Activated CD4-positive, alpha-beta T cell treated with anti-CD3 and anti-CD28 coated beads, Interleukin-10, Interleukin-2, amounts not matched to agents 100 ng/mL and 50 ng/mL, durations not matched to agents 16 hours and 8 hours (primary cell): ENCODE results near the gene KARS1.

ENCODE experiments used
- DNase-seq: peaks from one replicate; pipeline ENCODE4 v3.0.0-alpha.2; 2020

The KARS1 gene

DNA sequence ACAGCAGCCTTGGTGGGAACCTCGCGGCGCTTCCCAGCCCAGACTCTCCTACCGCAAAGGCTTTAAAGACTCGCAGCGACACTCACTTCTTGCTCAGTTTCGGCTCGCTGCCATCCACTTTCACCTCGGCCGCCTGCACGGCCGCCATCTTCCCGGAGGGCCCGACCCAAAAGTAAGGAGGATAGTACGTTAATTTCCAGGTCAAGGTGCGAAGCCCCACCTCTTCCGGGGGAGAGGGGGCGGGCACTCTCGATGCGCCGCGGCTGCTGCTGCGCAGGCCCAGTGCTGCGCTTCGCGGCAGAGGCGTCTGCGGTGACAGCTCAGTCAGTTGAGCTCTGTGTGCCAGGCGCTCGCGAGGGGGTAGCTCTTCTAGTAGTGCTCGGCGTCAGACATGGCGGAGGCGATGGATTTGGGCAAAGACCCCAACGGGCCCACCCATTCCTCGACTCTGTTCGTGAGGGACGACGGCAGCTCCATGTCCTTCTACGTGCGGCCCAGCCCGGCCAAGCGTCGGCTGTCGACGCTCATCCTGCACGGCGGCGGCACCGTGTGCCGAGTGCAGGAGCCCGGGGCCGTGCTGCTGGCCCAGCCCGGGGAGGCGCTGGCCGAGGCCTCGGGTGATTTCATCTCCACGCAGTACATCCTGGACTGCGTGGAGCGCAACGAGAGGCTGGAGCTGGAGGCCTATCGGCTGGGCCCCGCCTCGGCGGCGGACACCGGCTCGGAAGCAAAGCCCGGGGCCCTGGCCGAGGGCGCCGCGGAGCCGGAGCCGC is at the start of gene KARS1, which contains the start of gene TERF2IP:
TSS of gene KARS1 (minus strand) at position 174 of the 773 bp plus-strand sequence. CDS start at position 148, 26 bp downstream.
TSS of gene TERF2IP (plus strand) at position 282 of the 773 bp plus-strand sequence. CDS start at position 392, 110 bp downstream.
- peak; percentile 97 for DNase-seq

DNA sequence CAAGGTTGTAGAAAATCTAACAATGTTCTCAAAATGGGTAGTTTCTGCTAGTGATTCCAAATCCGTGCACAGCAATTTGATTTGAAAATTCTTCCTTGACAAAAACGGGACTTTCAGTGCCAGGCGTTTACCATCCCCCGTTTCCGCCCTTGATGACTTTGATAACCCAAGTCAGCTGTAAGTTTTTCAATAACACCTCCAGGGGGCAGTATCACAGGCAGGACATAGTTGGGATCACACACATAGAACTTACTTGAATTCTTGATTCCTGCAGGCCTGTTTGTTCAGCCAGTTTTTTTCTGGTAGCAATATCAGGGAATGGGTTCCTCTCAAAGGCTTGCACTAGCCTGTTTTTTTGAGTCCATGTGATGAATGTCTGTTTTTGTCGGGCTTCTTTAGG is 48.2 kb upstream of the KARS1 start:
- DNase-seq = peak; percentile 8

DNA sequence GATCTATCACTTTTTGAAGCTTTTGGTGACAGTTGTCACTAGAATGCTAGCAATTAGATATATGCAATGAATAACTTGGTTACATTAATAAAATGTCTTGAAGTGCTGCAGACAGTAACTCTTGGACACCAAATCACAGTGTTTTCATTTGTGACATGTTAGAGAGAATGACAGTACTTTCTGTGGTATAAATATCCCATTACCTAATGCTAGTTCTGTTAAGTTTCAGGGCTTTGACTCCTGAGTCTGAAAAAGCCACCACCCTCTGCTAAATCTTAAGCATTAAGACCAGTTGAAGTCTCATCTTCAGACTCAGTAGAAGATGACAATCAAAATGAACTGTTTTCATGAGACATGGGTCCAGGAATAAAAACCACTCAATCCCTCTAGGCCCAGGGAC is 39.9 kb upstream of the KARS1 start:
- DNase-seq = no peak

DNA sequence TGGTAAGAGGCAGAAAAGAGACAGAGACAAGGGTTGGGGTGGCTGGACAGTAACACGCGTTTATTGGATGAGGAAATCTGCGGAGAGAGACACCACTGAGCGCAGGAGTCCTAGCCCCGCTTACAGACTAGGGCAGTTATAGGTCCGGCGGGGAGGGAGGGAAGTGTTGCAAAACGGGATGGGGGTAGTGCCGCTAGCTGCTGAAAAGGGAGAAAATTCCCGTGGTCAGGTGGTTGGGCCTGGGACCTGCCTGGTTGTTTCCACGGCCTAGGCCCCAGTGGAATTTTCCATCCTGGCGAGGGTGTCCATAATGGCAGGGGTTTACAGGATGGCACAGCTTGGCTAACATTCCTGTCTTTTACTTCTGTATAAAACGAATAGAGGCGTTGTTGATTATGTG is 34.8 kb upstream of the KARS1 start:
- no peak for DNase-seq

DNA sequence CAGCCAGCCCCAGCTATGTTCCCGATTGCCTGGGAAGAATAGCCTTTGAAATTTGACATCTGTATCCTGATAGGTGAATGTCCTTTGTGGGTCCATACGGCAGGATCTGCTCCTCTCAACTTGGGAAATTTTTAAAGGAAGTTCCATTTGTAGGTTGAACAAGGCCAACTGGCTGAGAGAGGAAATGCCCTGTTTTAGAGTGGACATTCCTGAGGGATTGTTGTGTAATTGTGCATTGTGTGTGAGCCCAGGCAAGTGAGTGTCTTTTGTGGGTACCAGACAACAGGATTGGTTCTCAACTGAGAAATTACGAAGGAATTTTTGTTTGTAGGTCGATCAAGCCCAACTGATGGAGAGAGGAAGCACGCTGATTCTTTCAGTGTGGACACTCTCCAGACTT is 31.9 kb upstream of the KARS1 start:
- no peak for DNase-seq

DNA sequence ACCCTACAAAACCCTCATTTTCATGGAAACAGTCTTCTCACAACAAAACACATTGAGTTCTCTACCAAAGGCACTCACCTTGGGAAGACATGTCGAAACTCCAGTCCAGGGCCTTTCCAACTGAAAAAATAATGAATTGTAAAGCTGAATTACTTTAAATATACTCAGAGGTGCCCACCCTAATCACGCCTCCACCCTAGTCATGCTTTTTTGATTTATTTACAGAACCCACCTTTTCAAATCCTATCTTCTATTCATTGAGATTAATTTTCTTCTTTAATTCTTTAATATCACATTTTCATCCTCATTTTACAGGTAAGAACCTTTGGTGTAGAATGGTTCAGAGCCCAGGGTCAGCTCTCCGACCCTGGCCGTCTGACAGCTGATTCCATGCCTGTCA is 29.4 kb upstream of the KARS1 start, which contains the start of gene CPHXL2:
TSS of gene CPHXL2 (minus strand) at position 101 of the 400 bp plus-strand sequence. CDS start at position 91, 10 bp downstream.
- DNase-seq = no peak

DNA sequence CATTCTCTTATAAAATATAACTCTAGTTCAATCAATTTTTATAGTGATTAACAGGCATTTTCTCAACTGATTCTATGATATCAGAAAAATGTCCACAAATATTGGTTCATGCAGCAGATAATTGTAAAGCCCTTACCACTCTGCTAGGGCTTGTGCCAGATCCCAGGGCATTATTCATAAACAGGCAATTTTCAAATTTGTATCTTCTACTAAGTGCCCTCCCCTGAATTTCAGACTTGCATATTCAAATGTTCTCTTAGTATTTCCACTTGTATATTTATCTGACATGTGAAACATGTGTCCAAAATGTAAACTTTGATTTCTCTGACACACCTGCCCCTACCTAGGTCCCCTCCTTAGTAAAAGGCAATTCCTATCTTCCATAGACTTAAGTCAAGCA is 20.0 kb upstream of the KARS1 start:
- no peak for DNase-seq

DNA sequence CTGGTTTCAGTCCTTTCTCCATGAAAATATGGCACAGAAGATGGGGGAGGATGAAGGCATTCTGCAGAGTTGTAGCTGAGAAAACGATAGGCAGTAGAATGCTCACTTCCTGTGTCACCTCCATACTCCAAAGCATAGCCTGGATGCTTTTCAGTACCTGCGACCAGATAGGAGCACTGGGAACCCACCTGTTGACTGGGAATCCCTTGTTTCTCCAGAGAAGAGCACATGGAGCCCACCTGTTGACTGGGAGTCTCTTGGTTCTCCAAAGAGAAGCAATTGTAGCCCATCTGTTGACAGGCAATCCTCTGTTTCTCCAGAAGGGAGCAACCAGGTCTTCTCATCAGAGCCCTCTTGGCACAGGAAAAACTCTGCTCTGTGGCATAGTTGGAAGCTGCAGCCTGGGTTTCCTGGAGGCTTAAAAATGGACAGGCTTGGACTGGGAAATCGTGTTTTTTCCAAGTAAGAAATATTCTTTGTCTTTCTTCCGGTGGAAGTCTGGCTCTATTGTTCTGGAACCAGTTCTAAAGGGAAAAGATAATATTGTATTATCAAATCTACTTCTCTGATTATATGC is 13.3 kb upstream of the KARS1 start:
- no peak for DNase-seq

DNA sequence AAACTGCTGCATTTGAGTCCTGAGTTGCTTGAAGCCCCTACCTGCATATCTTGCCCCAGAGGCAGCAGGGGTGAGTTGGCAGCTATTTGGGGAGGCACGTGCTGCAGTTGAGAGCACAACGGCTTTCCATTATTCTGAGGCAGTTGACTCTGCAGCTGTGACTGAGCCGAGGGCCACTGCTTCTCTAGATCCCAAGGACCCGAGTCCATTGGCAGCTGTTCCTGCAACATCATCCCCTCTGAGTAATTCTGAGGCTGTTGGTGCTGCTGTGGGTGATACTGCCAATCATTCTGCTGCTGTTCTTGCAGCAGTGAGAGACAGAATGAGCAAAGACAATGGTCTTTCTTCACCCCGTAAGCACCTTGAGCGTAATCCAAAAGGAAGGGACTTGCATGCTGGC is 12.9 kb upstream of the KARS1 start:
- DNase-seq = no peak

DNA sequence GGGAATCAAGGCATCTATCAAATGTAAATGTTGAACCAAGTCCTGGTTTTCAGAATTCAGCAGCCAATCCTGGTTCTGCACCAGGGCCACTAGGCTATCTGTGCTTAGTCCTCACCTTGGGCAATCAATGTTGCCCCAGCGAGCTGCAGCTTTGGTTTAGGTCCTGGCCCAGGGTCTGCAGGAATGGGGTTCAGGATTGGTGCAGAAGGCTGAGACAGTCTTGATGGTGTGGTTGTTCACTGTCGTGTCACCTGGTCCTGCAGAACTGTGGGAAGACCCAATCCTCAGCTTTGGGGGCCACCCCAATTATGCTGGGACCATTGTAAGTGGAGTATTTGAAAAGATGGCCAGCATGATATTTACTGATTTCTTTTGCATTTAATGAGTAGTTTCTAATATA is 10.7 kb upstream of the KARS1 start:
- no peak for DNase-seq

DNA sequence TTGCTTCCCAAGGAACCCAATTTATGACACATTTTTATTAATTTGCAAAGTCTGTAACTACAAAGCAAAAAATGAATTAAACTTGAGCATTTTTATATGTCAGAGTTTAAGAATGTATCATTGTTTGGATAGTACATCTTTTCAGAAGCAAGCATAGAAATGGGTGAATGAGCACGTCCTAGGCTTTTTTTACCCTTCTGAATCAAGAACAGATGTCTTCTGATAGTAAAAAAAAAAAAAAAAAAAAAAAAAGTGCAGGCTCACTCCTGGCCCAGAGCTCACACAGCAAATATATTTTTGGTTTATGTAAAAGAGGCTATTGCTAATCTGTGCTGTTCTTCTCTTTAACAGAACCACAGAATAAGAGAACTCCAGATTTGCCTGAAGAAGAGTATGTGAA is 6.5 kb upstream of the KARS1 start:
- no peak for DNase-seq

DNA sequence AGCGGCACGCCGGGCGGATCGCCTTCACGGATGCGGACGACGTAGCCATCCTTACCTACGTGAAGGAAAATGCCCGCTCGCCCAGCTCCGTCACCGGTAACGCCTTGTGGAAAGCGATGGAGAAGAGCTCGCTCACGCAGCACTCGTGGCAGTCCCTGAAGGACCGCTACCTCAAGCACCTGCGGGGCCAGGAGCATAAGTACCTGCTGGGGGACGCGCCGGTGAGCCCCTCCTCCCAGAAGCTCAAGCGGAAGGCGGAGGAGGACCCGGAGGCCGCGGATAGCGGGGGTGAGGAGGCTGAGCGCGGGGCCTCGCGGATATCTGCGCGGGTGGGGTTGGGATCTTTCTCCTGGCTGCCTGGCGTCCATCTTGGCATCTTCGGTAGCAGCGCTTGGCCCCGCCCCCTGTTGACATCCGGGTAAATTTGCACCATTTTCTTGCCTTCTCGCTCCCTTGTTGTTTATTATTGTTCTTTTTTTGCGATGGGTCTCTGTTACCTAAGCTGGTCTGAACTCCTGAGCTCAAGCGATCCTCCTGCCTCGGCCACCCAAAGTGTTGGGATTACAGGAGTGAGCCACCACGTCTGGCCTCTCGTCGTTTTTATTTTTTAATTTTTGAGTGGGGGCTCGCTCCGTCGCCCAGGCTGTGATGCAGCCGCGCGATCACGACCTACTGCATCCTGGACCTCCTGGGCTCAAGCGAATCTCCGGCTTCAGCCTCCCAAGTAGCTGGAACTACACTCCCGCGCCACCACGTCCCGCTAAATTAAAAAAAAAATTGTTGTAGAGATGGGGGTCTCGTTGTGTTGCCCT is 1.0 kb upstream of the KARS1 start:
- peak; percentile 85 for DNase-seq

DNA sequence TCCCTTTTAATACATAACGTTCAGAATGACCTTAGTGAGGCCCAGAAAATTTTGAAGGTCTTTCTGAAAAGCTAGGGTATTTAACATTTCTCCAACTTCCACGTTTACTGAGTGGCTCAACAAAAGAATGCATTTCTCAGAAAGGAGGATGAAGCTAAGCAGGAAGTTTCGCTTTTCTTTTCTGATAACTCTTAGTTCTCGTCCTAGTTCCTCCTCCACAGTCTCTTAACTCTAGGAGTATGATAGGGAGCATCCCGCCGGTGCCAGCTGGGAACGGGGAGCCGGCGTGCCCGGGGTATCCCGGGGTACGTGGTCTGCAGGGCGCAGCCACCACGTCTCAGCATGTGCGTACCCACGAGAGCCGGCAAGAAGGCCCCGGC is 363 bp downstream of the KARS1 start:
- no peak for DNase-seq

DNA sequence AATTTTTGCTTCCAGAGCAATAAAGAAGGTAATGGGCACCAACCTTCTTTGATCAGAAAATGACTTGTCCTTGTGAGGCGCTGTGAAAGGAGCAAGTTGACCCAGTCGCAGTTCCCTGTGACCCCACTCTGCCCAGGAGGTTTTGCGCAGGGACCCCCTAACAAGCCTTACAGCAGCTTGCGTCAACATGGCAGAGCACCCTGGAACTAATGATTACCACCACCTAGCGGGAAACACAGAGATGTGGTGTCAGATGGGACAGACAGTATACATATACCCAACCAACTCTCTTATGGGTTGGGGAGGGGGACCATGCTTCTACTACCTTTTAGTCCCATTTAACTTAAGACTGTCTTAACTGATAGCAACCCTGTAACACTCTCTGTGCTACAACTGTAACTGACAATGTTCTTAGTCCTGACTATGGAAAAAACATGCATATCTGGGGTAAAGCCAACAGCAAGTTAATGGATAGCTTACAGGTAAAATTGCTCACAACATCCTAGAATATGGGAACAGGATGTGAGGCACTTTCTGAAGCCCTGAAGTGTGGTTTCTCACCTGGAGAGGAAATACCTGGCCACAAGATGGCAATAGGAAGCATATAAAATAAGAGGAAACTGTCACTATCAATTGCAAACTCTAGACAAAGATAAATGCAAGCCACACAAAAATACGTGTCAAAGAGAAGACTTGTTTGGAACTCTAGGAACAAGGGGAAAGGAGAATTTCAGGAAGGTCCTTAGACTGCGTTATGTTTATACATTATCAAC is 3.0 kb downstream of the KARS1 start:
- no peak for DNase-seq

DNA sequence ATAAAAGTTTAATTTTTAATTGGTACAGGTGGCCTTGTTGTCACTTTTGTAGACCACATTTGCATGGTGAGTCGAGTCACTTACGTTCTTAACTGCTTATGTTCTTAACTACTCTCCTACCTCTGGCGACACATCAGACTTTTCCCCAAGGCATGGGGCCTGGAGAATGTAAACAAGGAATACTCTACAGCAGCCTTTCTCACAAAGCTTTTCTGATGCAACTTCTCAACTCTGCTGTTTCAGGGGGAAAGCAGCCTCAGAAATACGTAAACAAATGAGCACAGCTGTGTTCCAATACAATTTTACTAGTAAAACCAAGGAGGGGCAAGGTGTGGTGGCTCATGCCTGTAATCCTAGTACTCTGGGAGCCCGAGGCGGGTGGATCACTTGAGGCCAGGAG is 6.9 kb downstream of the KARS1 start:
- DNase-seq = no peak

DNA sequence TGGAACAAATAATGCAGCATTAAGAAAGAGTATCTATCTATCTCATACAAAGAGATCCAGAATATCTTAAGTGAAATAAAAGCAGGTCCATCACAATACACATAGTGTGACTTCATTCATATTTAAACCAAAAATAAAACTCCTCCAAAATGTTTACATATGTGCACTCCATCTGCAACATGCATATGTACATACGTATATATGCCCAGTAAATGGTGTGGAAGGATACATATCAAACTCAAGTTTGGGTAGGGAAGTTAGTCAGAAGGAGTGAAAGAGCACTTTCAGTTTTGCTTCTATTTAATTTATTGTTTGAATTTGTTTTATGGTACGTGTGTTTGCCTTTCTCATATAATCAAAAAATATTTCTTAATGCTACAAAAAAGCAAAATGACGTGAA is 12.4 kb downstream of the KARS1 start:
- no peak for DNase-seq

DNA sequence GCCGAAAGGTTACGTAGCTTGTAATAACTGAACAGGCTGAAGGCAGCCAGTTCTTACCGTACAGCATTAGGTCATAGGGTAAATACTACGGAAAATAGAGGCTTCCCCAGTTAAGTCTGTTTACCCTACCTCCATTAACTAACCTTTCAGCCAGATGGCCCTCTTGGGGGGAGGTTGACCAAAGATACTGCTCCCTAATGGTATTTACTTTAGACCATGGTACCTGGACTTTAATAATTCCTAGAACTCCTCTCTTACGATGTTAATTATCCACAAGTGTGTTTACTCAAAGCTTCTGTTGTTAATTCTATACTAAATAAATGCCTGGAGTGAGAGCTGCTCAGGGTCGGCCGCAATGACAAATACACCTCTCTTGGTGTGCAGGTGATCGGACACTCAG is 14.6 kb downstream of the KARS1 start:
- DNase-seq = no peak

DNA sequence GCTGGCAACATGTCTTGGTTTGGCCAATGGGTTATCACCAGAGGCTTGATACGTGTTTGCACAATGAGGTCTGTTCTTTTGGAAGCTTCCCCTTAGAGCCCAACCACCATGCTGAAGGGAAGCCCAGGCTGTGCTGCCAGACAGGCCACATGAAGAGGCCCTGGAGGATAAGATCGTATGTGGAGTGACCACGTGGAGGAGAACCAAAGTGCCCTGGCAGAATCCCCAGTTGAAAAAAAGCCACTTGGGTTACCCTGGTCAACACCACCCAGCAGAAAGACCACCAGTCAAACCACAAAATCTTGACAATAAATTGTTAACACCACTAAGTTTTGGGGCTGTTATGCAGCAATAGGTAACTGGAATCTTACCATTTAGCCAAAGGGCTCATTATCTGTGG is 17.4 kb downstream of the KARS1 start:
- DNase-seq = no peak

DNA sequence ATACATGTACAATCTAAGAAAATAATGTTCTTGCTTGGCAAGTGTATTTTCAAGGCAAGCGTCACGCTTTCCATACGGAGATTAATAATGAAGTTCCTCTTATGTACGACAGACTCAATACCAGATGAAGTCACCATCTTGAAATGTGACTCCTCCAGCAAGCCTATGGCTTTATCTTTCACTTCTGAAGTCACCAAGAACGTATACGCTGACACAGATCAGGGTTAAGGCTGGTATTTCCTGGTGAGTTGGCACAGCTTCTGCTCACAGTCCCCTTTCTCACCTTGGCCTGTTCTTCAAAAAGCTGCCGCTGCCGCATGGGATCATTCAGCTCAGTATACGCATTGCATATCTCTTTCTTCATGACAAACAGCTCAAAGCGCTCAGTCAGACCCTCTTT is 18.3 kb downstream of the KARS1 start:
- DNase-seq = no peak

DNA sequence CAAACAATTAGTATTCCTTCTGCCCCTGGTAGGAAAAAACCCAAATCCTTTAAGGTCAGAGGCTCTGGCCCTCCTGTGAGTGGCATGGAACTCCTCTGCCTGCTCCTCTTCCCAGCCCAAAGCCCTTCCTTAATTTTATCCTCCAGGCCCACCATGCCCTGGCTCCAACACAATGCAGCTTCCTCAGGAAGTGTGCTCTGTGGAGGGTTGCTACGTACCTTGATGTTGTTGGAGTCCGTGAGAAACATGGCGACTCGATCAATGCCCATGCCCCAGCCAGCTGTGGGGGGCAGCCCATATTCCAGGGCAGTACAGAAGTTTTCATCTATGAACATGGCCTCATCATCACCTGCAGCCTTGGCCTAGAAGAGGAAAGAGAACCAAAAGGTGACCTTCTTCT is 19.1 kb downstream of the KARS1 start:
- no peak for DNase-seq

DNA sequence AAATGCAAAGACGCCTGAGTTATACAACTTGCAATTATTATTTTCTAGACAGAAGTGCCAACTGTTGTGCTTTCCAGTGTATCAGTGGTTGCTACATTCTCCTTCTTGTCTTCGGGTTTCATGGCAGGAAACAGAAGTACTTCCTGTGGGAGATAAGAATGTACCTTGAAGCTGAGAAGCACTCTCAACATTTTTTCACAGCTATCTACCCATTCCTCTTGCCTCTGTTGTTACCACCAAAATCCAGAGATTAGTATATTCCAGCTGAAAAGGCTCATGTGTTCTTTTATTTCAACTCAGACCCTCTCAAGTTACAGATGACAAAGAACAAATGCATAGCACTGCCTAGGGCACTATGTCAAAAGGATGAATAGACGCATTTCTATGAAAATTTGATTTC is 19.6 kb downstream of the KARS1 start:
- DNase-seq = no peak

DNA sequence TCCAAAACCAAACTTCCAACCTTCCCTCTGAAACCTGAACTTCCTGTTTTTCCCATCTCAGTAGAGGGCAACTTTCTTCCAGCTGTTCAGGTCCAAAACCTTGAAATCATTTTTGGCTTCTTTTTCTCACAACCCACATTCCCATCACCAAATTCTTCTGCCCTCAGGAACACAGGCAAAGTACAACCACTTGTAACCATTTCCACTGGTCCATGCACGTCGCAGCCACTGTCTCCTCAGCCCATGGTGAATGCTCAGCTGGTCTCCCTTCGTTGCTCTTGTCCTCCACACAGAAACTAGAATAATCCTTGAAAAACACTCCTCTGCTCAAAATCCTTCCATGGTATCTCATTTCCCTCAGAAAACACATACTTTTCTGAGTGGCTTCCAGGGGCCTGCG is 20.7 kb downstream of the KARS1 start:
- no peak for DNase-seq

DNA sequence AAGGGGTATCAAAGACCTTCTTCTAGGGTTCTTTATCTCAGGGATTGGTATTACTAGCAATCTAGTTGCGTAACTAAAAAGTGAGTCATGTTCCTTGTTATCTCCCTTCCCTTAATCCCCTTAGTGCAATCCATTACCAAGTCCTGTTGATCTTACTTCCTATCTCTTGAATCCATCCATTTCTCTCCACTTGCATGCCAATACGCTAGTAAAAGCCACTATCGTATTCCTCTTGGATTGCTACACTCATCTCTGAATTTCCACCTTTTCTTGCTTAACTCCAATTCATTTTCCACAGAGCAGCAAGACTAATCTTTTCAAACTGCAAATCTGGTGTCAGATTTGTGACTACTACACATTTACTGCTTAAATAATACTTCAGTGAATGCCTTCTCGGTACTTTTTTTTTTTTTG is 22.5 kb downstream of the KARS1 start:
- no peak for DNase-seq
